Measurements from ENCODE around the gene IGSF6. TPM values are rescaled to one million over a fixed set of nuclear protein-coding genes. Genes with fewer than 3 reads are reported as not detected.
A peak's percentile ranks its signal among the peaks of the same experiment; 100 is the strongest.

Gene IGSF6
- total RNA-seq, 1 donor from 2014 or later, result 0.29 TPM

DNA sequence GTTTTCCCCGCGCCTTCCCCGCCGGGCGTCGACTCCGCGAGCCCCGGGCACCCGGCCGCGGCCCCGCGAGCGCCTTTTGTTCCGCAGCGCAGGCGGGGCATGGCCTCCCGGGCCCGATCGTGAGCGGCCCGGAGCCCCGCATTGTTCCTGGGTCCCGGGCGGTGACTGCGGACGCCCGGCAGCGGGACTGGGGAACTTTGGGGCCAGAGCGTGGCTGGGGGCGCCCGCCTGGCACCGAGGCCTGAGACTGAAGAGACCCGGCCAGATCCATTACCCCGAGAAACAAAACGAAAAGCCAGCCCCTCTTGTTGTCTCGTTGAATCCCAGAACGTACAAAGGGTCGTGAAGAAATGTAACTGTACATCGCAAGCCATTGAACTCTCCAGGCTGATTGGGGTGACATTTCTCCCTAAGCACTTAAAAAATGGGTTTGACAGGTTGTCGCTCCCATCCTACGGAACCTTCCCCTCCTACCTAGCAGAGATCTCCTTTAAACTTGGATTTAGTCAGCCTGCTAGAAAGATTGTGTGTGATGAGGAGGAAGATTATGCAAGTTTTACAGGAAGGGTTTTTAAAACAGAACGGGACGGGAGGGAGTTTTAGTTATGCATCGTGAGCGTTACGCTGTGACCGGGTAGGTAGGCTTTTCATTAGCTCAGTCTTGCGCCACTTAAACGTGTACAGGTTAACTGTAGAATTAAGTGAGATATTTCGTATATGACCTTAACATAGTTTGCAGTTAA lies 52.2 kb downstream of the IGSF6 start:
- no peaks in the 10 kb centered on the region for H3K27me3 Mint-ChIP-seq
- H3K4me3 Mint-ChIP-seq, result peak overlapping the region; percentile 89
- H3K9me3 Mint-ChIP-seq, result no peaks in the 10 kb centered on the region
- peaks cover 35% of the 10 kb centered on the region for H3K4me1 Mint-ChIP-seq
- DNase-seq, result no peak
- no peaks in the 10 kb centered on the region for H3K36me3 Mint-ChIP-seq (ENCODE audit: low read depth)
- TF ChIP-seq, protein P1, sequence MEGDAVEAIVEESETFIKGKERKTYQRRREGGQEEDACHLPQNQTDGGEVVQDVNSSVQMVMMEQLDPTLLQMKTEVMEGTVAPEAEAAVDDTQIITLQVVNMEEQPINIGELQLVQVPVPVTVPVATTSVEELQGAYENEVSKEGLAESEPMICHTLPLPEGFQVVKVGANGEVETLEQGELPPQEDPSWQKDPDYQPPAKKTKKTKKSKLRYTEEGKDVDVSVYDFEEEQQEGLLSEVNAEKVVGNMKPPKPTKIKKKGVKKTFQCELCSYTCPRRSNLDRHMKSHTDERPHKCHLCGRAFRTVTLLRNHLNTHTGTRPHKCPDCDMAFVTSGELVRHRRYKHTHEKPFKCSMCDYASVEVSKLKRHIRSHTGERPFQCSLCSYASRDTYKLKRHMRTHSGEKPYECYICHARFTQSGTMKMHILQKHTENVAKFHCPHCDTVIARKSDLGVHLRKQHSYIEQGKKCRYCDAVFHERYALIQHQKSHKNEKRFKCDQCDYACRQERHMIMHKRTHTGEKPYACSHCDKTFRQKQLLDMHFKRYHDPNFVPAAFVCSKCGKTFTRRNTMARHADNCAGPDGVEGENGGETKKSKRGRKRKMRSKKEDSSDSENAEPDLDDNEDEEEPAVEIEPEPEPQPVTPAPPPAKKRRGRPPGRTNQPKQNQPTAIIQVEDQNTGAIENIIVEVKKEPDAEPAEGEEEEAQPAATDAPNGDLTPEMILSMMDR (IDR thresholded peaks at IDR 0.05), result no peak
- ChIA-PET CTCF (interaction anchor here (1.0 to 1.7 kb wide), 3 partner anchors 38 to 98 kb away, joined by 3 to 5 read pairs (median 3); no protein-coding TSS in a partner anchor), POLR2A (interaction anchor here (0.5 to 2.1 kb wide), 6 partner anchors 9 to 112 kb away, joined by 3 to 12 read pairs (median 4); no protein-coding TSS in a partner anchor)
- intact Hi-C loops (cut with micrococcal nuclease), result no loop called here
- ATAC-seq (ENCODE audit: low read depth), result peak; percentile 4
- peak overlapping the region; percentile 92 for H3K27ac Mint-ChIP-seq

DNA sequence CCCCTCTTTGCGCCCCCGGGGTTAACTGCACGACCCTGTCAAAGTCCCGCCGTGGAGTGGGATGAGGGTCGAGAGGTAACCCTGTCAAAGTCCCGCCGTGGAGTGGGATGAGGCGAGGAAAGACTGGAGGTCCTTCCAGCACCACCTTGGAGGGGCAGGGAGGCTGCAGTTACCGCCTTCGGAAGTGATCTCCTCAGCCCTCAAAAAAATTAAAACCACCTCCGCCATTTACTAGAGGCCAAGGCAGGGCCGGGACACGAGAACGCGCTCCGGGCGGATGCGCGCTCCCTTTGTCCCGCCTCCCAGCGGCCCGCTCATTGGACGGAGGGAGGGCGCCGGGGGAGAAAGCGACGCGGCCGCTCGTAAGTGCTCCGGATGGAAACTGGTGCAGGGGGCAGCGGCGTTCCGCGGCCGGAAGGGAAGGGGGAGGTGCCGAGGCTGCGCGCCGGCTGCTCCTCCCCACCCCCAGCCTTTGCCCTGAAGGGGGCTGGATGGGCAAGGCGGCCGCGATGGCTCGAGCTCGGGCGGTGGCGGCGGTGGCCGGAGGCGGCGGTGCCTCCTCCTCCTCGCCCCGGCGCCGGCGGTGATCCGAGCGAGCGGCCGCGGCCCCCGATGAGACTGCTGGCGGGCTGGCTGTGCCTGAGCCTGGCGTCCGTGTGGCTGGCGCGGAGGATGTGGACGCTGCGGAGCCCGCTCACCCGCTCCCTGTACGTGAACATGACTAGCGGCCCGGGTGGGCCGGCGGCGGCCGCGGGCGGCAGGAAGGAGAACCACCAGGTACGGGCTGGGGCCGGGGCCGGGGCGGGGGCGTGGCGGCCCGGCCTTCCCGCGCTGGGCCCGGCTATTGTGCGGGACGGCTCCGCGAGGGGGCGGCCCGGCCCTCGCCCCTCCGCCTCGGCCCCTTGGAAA lies 53.0 kb downstream of the IGSF6 start, which contains the start of gene METTL9:
Gene METTL9 (plus strand): TSS at position 456 of the 909 bp plus-strand sequence. CDS start 157 bp downstream, at position 613.
- Mint-ChIP-seq H3K27me3 (no peaks in the 10 kb centered on the region), H3K4me1 (peaks cover 32% of the 10 kb centered on the region), H3K27ac (peak within 1 kb of the TSS; percentile 93), H3K9me3 (no peaks in the 10 kb centered on the region), H3K36me3 (ENCODE audit: low read depth) (no peaks in the 10 kb centered on the region), H3K4me3 (peak within 1 kb of the TSS; percentile 89)
- DNase-seq (peak; percentile 94), ATAC-seq (ENCODE audit: low read depth) (peak; percentile 92)
- POLR2A ChIA-PET, result interaction anchor here (0.5 to 2.1 kb wide), 4 partner anchors 9 to 59 kb away, joined by 4 to 12 read pairs (median 4); no protein-coding TSS in a partner anchor
- CTCF ChIA-PET, result no interaction called here
- intact Hi-C loops (cut with micrococcal nuclease), result loop anchor here (1.0 to 5.0 kb wide), 6 partner anchors 41 to 1549 kb away; partner anchors contain the start of genes UQCRC2 and USP31
- TF ChIP-seq, protein P1 (IDR thresholded peaks at IDR 0.05), result no peak

DNA sequence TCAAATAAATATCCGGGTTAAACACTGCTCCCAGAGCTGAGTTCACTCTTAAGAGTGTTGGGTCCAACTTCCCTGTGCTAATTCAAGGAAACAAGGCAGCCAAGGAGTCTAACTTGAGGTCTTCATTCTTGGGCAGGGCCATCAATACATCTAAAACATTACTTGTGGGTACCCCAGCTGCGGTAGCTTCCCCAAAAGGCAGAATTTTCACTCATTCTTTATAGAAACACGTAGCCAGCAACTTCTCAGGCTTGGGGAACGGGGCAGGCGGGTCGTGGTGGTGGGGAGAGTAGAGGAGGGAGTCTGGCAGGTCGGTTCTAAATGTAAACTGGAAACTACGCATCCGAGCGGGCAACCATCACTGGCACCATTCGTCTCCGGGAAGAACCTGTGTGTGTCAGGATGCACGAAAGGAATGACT lies 53.7 kb downstream of the IGSF6 start:
- no peaks in the 10 kb centered on the region for H3K9me3 Mint-ChIP-seq
- H3K36me3 Mint-ChIP-seq (ENCODE audit: low read depth), result no peaks in the 10 kb centered on the region
- H3K27me3 Mint-ChIP-seq, result no peaks in the 10 kb centered on the region
- peak overlapping the region; percentile 93 for H3K27ac Mint-ChIP-seq
- ChIA-PET CTCF (interaction anchor here (0.6 kb wide), 1 partner anchor 123 kb away, joined by 4 read pairs; no protein-coding TSS in a partner anchor), POLR2A (interaction anchor here (0.5 to 2.1 kb wide), 6 partner anchors 9 to 411 kb away, joined by 3 to 12 read pairs (median 4); no protein-coding TSS in a partner anchor)
- peaks cover 30% of the 10 kb centered on the region for H3K4me1 Mint-ChIP-seq
- intact Hi-C loops (cut with micrococcal nuclease), result loop anchor here (1.0 to 5.0 kb wide), 6 partner anchors 42 to 1550 kb away; partner anchors contain the start of genes UQCRC2 and USP31
- TF ChIP-seq, protein P1 (IDR thresholded peaks at IDR 0.05), result no peak
- DNase-seq, result no peak
- peak; percentile 2 for ATAC-seq (ENCODE audit: low read depth)
- H3K4me3 Mint-ChIP-seq, result peak overlapping the region; percentile 89

DNA sequence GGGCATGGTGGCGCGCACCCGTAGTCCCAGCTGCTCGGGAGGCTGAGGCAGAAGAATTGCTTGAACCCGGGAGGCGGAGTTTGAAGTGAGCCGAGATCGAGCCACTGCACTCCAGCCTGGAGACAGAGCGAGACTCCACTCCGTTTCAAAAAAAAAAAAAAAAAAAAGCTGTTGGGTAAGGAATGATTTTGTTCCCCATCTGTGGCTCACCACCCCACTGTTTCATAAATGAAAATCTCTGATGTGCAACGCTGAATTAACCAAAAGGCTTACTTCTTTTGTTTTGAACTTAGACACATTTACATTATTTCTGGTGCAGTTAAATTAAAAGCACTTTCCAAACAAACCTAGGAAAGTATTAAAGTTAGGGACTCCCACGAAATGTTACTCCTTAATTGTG lies 54.2 kb downstream of the IGSF6 start:
- intact Hi-C loops (cut with micrococcal nuclease), result loop anchor here (2.0 to 5.0 kb wide), 3 partner anchors 354 to 1551 kb away; partner anchors contain the start of genes UQCRC2 and USP31
- ChIA-PET CTCF (interaction anchor here (0.6 kb wide), 1 partner anchor 124 kb away, joined by 4 read pairs; no protein-coding TSS in a partner anchor), POLR2A (interaction anchor here (0.5 to 2.1 kb wide), 6 partner anchors 8 to 654 kb away, joined by 3 to 15 read pairs (median 5); no protein-coding TSS in a partner anchor)
- no peak for DNase-seq
- Mint-ChIP-seq H3K4me3 (peak overlapping the region; percentile 89), H3K4me1 (peaks cover 30% of the 10 kb centered on the region), H3K27me3 (no peaks in the 10 kb centered on the region), H3K27ac (peak overlapping the region; percentile 93), H3K9me3 (no peaks in the 10 kb centered on the region), H3K36me3 (ENCODE audit: low read depth) (no peaks in the 10 kb centered on the region)
- no peak for ATAC-seq (ENCODE audit: low read depth)
- TF ChIP-seq, protein P1 (IDR thresholded peaks at IDR 0.05), result no peak

Measured in activated B cell treated with CpG ODN at 0.5 μM for 24 hours (primary cell).